Heart left ventricle (tissue), 13 donors: Measurements from ENCODE around the gene THUMPD2.

ENCODE experiments used
- POLR2A ChIP-seq, 2 donors: fragments of 450-650 bp; IDR thresholded peaks; one replicate each; pipeline ENCODE4 v1.6.1; 2017; ENCODE audit warnings: antibody characterized with exemption in 2 of 2, mild to moderate bottlenecking in 2 of 2, moderate library complexity in 2 of 2
- TF ChIP-seq, protein P1 (sequence below), 12 donors: fragments of 200-600 bp; sonication (generic) in 4 of 12; IDR thresholded peaks; one replicate each; pipeline versions ENCODE4 v1.5.0 to v1.8.0; 2018 to 2022; ENCODE audit warnings: antibody characterized with exemption in 12 of 12, mild to moderate bottlenecking in 5 of 12
- donor health status: ischemic (EF 13 %, LVEDD 7.1; RV severe dilation, severe dysfunction).
- donor health status: DM: no; HTN: yes; CAD: no.
- donor health status: DM: no; HTN: no; CAD: no.
- donor health status: ischemic (EF 25% LVEDD 6.9; RV normal size, moderate dysfunction).
- donor health status: ischemic (EF 25% LVEDD 5.7; RV mildly dilated, moderate dysfunction).
- donor health status: ischemic (EF 35%, LVEDD 5.7; RV mildly dilated, moderate dysfunction).
- donor health status: nonischemic (EF 11% LVEDD 7.7; RV severe dilation, severe dysfunction).
- donor health status: DM: yes; HTN: yes; CAD: no.
- donor health status: PGD.
- donor health status: ischemic (EF 29% LVEDD 5.4; RV normal size, mild dysfunction).
- donor health status: nonischemic (EF 23%, LVEDD 6.1; RV moderate dilation, normal function).

DNA sequence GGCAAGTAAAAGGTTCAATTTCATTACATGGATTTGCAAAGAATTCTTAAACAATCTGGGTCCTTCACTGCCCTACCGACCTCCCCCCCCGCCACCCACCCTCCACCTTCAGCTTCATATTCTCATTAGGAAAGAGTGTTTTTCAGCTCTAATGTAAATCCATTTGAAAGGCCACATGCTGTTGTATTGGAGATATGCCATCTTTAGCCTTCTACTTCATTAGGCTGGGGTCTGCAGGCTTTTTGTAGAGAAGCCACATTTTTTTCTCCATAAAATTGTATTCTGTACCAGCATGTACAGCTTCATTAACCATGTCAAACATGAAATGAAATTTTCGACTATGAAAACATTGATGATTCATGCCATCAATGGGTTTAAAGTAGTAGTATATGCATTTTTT lies 42.8 kb upstream of the THUMPD2 start:
- TF ChIP-seq, protein P1, sequence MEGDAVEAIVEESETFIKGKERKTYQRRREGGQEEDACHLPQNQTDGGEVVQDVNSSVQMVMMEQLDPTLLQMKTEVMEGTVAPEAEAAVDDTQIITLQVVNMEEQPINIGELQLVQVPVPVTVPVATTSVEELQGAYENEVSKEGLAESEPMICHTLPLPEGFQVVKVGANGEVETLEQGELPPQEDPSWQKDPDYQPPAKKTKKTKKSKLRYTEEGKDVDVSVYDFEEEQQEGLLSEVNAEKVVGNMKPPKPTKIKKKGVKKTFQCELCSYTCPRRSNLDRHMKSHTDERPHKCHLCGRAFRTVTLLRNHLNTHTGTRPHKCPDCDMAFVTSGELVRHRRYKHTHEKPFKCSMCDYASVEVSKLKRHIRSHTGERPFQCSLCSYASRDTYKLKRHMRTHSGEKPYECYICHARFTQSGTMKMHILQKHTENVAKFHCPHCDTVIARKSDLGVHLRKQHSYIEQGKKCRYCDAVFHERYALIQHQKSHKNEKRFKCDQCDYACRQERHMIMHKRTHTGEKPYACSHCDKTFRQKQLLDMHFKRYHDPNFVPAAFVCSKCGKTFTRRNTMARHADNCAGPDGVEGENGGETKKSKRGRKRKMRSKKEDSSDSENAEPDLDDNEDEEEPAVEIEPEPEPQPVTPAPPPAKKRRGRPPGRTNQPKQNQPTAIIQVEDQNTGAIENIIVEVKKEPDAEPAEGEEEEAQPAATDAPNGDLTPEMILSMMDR (IDR thresholded peaks at IDR 0.05) = no peak
- no peak for TF ChIP-seq POLR2A (IDR thresholded peaks at IDR 0.05)
